ENCODE results near the gene PAX6.
"Not testable (repeated sequence)": the region's sequence is repeated elsewhere in the genome, so short reads cannot be mapped to it uniquely, and the experiment has no call there.

PAX6 gene

GRCh38 chr11:31767685-31768084 is 43.4 kb downstream of the PAX6 start:
- no peak for DNase-seq (ENCODE audit: low read depth in 3 of 3)

- DNase-seq (ENCODE audit: low read depth in 3 of 3): no peak
Observed at GRCh38 chr11:31767066-31767465, 44.1 kb downstream of the PAX6 start.

- no peak for DNase-seq (ENCODE audit: low read depth in 3 of 3)
Observed at GRCh38 chr11:31764766-31765165, 46.4 kb downstream of the PAX6 start.

- DNase-seq (ENCODE audit: low read depth in 3 of 3): no peak
Observed at GRCh38 chr11:31764261-31764660, 46.9 kb downstream of the PAX6 start.

GRCh38 chr11:31763296-31763695 is 47.8 kb downstream of the PAX6 start:
- DNase-seq (ENCODE audit: low read depth in 3 of 3): no peak

- no peak for DNase-seq (ENCODE audit: low read depth in 3 of 3)
Observed at GRCh38 chr11:31761636-31762035, 49.5 kb downstream of the PAX6 start.

- no peak for DNase-seq (ENCODE audit: low read depth in 3 of 3)
Observed at GRCh38 chr11:31757260-31757835, 53.8 kb downstream of the PAX6 start.

- no peak for DNase-seq (ENCODE audit: low read depth in 3 of 3)
Observed at GRCh38 chr11:31747581-31747980, 63.5 kb downstream of the PAX6 start.

- DNase-seq (ENCODE audit: low read depth in 3 of 3): not testable (repeated sequence)
Observed at GRCh38 chr11:31740731-31741368, 70.3 kb downstream of the PAX6 start.

GRCh38 chr11:31740131-31740530 is 71.0 kb downstream of the PAX6 start:
- no peak for DNase-seq (ENCODE audit: low read depth in 3 of 3)
